Activated B cell treated with CpG ODN at 0.5 μM for 24 hours (primary cell): ENCODE results near the gene TPH2. TPM values are rescaled to one million over a fixed set of nuclear protein-coding genes. Genes with fewer than 3 reads are reported as not detected.

Source experiments
- ATAC-seq: fragments of 200-7000 bp; cut with Tn5 transposase; one replicate; pipeline ENCODE4 v1.10.0; 2021; ENCODE audit warnings: low read depth, mild to moderate bottlenecking, moderate library complexity
- CTCF ChIA-PET: fragments of 350-600 bp; sonication (Branson Sonifier 250); formaldehyde crosslinking; loops from one replicate; lab custom pipeline; 2021; ENCODE audit warnings: antibody characterized with exemption; lab: Charles Lee
- POLR2A ChIA-PET: fragments of 350-600 bp; sonication (Branson Sonifier 250); formaldehyde crosslinking; loops from one replicate; lab custom pipeline; 2021; ENCODE audit warnings: antibody characterized with exemption; lab: Charles Lee
- DNase-seq: peaks from one replicate; pipeline ENCODE4 v3.0.0; 2022
- H3K27ac Mint-ChIP-seq: one replicate; pipeline ENCODE4 v1.8.0; 2020; ENCODE audit warnings: mixed read lengths
- H3K27me3 Mint-ChIP-seq: one replicate; pipeline ENCODE4 v1.8.0; 2021; ENCODE audit warnings: mixed read lengths
- H3K36me3 Mint-ChIP-seq: one replicate; pipeline ENCODE4 v1.8.0; 2021; ENCODE audit warnings: low read depth, mixed read lengths
- H3K4me1 Mint-ChIP-seq: one replicate; pipeline ENCODE4 v1.8.0; 2021; ENCODE audit warnings: mixed read lengths
- H3K4me3 Mint-ChIP-seq: one replicate; pipeline ENCODE4 v1.8.0; 2020; ENCODE audit warnings: mild to moderate bottlenecking, mixed read lengths
- H3K9me3 Mint-ChIP-seq: one replicate; pipeline ENCODE4 v1.8.0; 2020; ENCODE audit warnings: mixed read lengths
- CTCF ChIP-seq: fragments of 200-600 bp; IDR thresholded peaks from one replicate; pipeline ENCODE4 v1.8.0; 2022; ENCODE audit warnings: antibody characterized with exemption, mild to moderate bottlenecking
- intact Hi-C: fragments of 100-400 bp; cut with micrococcal nuclease; formaldehyde crosslinking; loops from one replicate; pipeline ENCODE4 v1.15.1; 2024
- total RNA-seq: library from RNA; stranded (reverse); gene quantifications from 2 replicates; pipeline ENCODE4 v1.2.3, GENCODE V29; 2022

The TPH2 gene
- total RNA-seq, 1 donor from 2014 or later = not detected

DNA sequence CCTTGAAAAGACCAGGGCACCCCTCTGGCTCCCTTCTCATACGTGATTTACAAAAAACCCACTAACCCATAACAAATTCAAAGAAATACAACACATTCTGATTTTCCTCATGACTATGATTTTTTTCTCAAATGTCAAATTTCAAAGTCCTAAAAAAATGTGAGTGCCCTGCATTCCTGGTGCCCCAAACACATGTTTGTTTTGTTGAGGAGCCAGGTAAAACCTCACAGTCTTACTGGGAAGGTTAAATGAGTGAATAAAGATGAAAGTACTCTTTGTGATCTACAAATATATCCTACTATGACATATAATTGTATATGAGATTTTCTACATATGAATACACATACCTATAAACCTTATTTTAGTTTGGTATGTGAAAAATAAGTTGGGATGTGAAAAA is 30.7 kb downstream of the TPH2 start:
- Mint-ChIP-seq H3K9me3 (no peaks in the 10 kb centered on the region), H3K36me3 (no peaks in the 10 kb centered on the region), H3K4me3 (no peak overlapping the region), H3K4me1 (no peaks in the 10 kb centered on the region), H3K27me3 (peaks cover 10% of the 10 kb centered on the region), H3K27ac (no peak overlapping the region)
- POLR2A ChIA-PET = no interaction called here
- no peak for TF ChIP-seq CTCF
- CTCF ChIA-PET = no interaction called here
- DNase-seq (no peak), ATAC-seq (no peak)
- intact Hi-C loops = no loop called here

DNA sequence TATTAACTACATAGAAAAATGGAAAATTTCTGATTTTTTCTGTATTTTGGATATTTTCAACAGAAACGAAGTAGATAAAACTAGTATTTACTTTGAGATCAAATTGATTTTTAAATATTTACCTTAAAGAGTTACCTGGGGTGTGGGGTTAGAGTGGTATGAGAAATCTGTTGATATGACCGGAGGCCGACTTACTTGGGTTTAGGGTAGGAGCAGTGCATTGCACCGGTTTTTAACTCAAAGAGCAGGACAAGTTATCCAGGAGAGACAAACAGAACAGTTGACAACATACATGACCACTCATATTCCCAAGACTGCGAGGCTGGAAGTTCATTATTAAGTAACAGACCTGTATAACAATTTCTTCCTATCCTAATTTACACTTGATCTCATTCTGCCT is 31.4 kb downstream of the TPH2 start:
- ChIA-PET POLR2A (no interaction called here), CTCF (no interaction called here)
- H3K36me3 Mint-ChIP-seq = no peaks in the 10 kb centered on the region
- H3K27me3 Mint-ChIP-seq = peaks cover 9% of the 10 kb centered on the region
- no peaks in the 10 kb centered on the region for H3K4me1 Mint-ChIP-seq
- no peak for ATAC-seq
- no peak for DNase-seq
- no peak overlapping the region for H3K4me3 Mint-ChIP-seq
- no peak for TF ChIP-seq CTCF
- H3K27ac Mint-ChIP-seq = no peak overlapping the region
- H3K9me3 Mint-ChIP-seq = no peaks in the 10 kb centered on the region
- intact Hi-C loops = no loop called here

DNA sequence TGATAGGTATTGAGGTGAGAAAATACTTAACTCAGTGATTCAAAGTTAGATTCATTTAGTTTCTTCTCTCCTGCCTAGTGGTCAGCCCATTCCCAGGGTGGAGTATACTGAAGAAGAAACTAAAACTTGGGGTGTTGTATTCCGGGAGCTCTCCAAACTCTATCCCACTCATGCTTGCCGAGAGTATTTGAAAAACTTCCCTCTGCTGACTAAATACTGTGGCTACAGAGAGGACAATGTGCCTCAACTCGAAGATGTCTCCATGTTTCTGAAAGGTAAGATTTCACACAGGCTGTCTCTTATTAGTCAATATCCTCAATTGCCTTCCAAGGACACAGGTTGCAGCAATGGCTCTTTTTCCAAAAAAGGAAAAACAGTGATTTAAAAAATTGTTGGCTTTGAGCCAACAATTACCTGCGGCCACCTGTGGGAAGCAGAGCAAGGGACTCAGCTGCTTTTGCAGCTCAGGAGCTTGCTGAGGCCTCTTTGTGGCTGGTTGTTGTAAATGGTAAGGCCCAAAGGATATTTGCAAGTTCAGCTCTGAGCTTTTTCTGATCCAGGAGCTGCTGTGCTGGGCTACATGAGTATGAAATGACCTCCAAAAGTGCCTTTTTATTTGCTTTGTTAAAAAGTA is 33.9 kb downstream of the TPH2 start:
- TF ChIP-seq CTCF = no peak
- ATAC-seq = no peak
- intact Hi-C loops = no loop called here
- H3K36me3 Mint-ChIP-seq = no peaks in the 10 kb centered on the region
- POLR2A ChIA-PET = no interaction called here
- H3K27ac Mint-ChIP-seq = no peak overlapping the region
- no peak overlapping the region for H3K4me3 Mint-ChIP-seq
- no peak for DNase-seq
- H3K9me3 Mint-ChIP-seq = no peaks in the 10 kb centered on the region
- no peaks in the 10 kb centered on the region for H3K4me1 Mint-ChIP-seq
- CTCF ChIA-PET = no interaction called here
- H3K27me3 Mint-ChIP-seq = peaks cover 10% of the 10 kb centered on the region

DNA sequence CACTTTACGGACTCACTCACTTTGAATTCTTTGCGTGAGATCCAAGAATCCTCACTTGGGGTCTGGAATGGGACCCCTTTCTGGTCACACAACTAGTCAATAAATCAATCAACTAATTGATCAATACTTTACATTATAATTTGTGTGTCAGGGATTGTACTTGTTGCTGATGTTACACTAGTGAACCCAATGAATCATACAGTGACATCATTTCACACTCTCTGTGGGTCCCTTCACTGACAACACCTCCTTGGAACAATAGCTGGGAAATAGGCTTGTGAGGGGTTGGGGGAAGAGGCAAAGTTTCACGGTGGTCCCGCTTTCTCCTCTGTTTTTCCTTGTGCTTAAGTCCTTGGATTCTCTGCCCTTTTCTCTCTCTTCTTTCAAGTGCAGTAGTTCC is 35.0 kb downstream of the TPH2 start:
- H3K27me3 Mint-ChIP-seq = peaks cover 7% of the 10 kb centered on the region

DNA sequence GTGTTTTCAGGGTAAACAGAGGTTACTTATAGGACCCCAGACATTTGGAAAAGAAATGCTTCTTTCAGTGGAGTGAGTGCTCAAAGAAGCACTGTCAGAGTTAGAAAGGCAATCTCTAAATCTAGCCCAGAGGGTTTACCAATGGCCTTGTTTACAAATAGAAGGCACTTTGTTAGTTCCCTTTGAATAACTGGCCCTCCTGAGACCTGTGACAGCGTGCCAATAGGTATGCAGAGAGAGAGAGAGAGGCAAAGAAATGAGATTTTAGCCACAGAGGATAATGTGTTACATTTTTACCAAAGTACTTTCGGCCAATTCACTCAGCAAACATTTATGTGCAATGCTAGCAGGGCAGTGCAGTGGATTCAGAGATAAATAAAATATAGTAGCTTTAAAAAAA is 41.9 kb downstream of the TPH2 start:
- intact Hi-C loops = no loop called here
- DNase-seq (no peak), ATAC-seq (no peak)
- Mint-ChIP-seq H3K36me3 (no peaks in the 10 kb centered on the region), H3K9me3 (no peaks in the 10 kb centered on the region), H3K4me1 (no peaks in the 10 kb centered on the region), H3K27me3 (peaks cover 2% of the 10 kb centered on the region), H3K27ac (no peak overlapping the region), H3K4me3 (no peak overlapping the region)
- ChIA-PET POLR2A (no interaction called here), CTCF (no interaction called here)
- TF ChIP-seq CTCF = no peak

More for the DNA sequence above, 35.0 kb downstream of the TPH2 start:
- TF ChIP-seq CTCF = no peak
- Mint-ChIP-seq H3K27ac (no peak overlapping the region), H3K4me1 (no peaks in the 10 kb centered on the region), H3K4me3 (no peak overlapping the region), H3K36me3 (no peaks in the 10 kb centered on the region), H3K9me3 (no peaks in the 10 kb centered on the region)
- ATAC-seq (no peak), DNase-seq (no peak)
- POLR2A ChIA-PET = no interaction called here
- CTCF ChIA-PET = no interaction called here
- intact Hi-C loops = no loop called here
